Breast epithelium (tissue), 3 donors: ENCODE results near the gene GINS3.

ENCODE experiments used
- POLR2A ChIP-seq: fragments of 450-650 bp; IDR thresholded peaks from one replicate; pipeline ENCODE4 v1.6.1; 2016; ENCODE audit warnings: antibody characterized with exemption, mild to moderate bottlenecking, moderate library complexity
- POLR2AphosphoS5 ChIP-seq, 3 donors: sonication (generic); formaldehyde crosslinking; IDR thresholded peaks; one replicate each; pipeline ENCODE4 v1.6.1; 2017; ENCODE audit warnings: antibody characterized with exemption in 3 of 3
- TF ChIP-seq, protein P1 (sequence below), 3 donors: fragments of 450-650 bp; IDR thresholded peaks; one replicate each; pipeline ENCODE4 v1.5.1; 2016 to 2017; ENCODE audit warnings: antibody characterized with exemption in 3 of 3, mild to moderate bottlenecking in 3 of 3, moderate library complexity in 3 of 3

DNA sequence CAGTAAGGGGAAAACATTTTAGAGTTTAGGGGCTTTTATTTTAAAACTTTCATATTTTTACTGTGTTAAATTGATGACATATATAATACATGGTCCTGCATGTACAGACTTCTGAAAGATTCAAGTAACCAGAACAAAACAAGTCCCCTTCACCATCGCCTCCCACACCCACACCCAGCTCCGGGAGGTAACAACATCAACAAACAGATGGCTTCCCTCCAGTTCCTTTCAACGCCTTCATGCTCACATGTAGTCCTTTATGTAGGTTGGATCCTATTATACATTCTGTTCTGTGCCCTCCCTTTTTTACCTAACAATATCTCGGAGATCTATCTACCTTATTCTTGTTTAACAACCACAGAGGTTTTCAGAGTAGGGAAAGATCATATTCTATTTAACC, 30.5 kb downstream of the GINS3 start:
- TF ChIP-seq, protein P1, sequence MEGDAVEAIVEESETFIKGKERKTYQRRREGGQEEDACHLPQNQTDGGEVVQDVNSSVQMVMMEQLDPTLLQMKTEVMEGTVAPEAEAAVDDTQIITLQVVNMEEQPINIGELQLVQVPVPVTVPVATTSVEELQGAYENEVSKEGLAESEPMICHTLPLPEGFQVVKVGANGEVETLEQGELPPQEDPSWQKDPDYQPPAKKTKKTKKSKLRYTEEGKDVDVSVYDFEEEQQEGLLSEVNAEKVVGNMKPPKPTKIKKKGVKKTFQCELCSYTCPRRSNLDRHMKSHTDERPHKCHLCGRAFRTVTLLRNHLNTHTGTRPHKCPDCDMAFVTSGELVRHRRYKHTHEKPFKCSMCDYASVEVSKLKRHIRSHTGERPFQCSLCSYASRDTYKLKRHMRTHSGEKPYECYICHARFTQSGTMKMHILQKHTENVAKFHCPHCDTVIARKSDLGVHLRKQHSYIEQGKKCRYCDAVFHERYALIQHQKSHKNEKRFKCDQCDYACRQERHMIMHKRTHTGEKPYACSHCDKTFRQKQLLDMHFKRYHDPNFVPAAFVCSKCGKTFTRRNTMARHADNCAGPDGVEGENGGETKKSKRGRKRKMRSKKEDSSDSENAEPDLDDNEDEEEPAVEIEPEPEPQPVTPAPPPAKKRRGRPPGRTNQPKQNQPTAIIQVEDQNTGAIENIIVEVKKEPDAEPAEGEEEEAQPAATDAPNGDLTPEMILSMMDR (IDR thresholded peaks at IDR 0.05) = no peak
- no peak for TF ChIP-seq POLR2AphosphoS5 (IDR thresholded peaks at IDR 0.05)
- no peak for TF ChIP-seq POLR2A
